CD14-positive monocyte (primary cell): ENCODE measurements around the gene PHAF1. TPM values are rescaled to one million over a fixed set of nuclear protein-coding genes. Genes with fewer than 3 reads are reported as not detected.

Source experiments
- DNase-seq, 3 donors: peaks; one replicate each; pipeline ENCODE4 v3.0.0-alpha.2; 2011 to 2022
- H2AFZ ChIP-seq: 2 replicates; pipeline ENCODE4 v1.6.0; 2012; ENCODE audit warnings: mild to moderate bottlenecking, low read depth, low read length, inconsistent platforms; ENCODE audit not compliant: insufficient read depth, poor library complexity, severe bottlenecking
- H3K27ac ChIP-seq, 2 donors: 1 replicate in 1 of 2; 2 replicates in 1 of 2; pipeline ENCODE4 v1.5.1; 2012 to 2013; ENCODE audit warnings: low read length in 2 of 2, control low read depth in 1 of 2, inconsistent platforms in 1 of 2, low read depth in 1 of 2, mild to moderate bottlenecking in 1 of 2
- H3K27me3 ChIP-seq, 2 donors: one replicate each; pipeline versions ENCODE4 v1.6.0 to v1.6.1; 2011 to 2013; ENCODE audit warnings: low read length in 2 of 2; ENCODE audit not compliant: control insufficient read depth in 2 of 2, insufficient read depth in 2 of 2
- H3K36me3 ChIP-seq, 2 donors: replicated peaks in 1 of 2; 1 replicate in 1 of 2; 2 replicates in 1 of 2; pipeline versions ENCODE4 v1.5.1 to v1.6.1; 2012 to 2013; ENCODE audit warnings: low read length in 2 of 2, control low read depth in 1 of 2, inconsistent platforms in 1 of 2, mild to moderate bottlenecking in 1 of 2; ENCODE audit not compliant: insufficient read depth in 2 of 2, control insufficient read depth in 1 of 2
- H3K4me1 ChIP-seq, 2 donors: 1 replicate in 1 of 2; 2 replicates in 1 of 2; pipeline versions ENCODE4 v1.5.1 to v1.6.1; 2012 to 2013; ENCODE audit warnings: low read length in 2 of 2, control low read depth in 1 of 2, inconsistent platforms in 1 of 2, mild to moderate bottlenecking in 1 of 2, moderate library complexity in 1 of 2; ENCODE audit not compliant: insufficient read depth in 2 of 2, control insufficient read depth in 1 of 2
- H3K4me2 ChIP-seq: replicated peaks from 2 replicates; pipeline ENCODE3; 2012; ENCODE audit warnings: low read length, moderate library complexity, mild to moderate bottlenecking; ENCODE audit not compliant: poor library complexity, severe bottlenecking; ENCODE audit errors: extremely low read depth
- H3K4me3 ChIP-seq, 3 experiments: fragments of 200-600 bp in 1 of 3; sonication (generic) in 1 of 3; replicated peaks in 1 of 3; 1 replicate in 2 of 3; 2 replicates in 1 of 3; pipeline ENCODE4 v1.5.1; 2011 to 2013; ENCODE audit warnings: low read length in 3 of 3, mild to moderate bottlenecking in 3 of 3, control low read depth in 2 of 3, low read depth in 2 of 3, inconsistent platforms in 1 of 3, moderate library complexity in 1 of 3
- H3K79me2 ChIP-seq: 2 replicates; pipeline ENCODE4 v1.6.0; 2012; ENCODE audit warnings: mild to moderate bottlenecking, control low read depth, inconsistent platforms, low read length, moderate library complexity; ENCODE audit not compliant: insufficient read depth
- H3K9ac ChIP-seq: 2 replicates; pipeline ENCODE4 v1.6.0; 2017; ENCODE audit warnings: low read length, mild to moderate bottlenecking; ENCODE audit not compliant: insufficient read depth, poor library complexity, severe bottlenecking
- H3K9me3 ChIP-seq, 2 donors: replicated peaks in 1 of 2; 1 replicate in 1 of 2; 2 replicates in 1 of 2; pipeline versions ENCODE4 v1.5.1 to v1.6.1; 2012 to 2013; ENCODE audit warnings: low read length in 2 of 2, control low read depth in 1 of 2; ENCODE audit not compliant: control insufficient read depth in 1 of 2, insufficient read depth in 1 of 2
- H4K20me1 ChIP-seq: 2 replicates; pipeline ENCODE4 v1.6.0; 2012; ENCODE audit warnings: mild to moderate bottlenecking, low read length, control low read depth, moderate library complexity; ENCODE audit not compliant: insufficient read depth
- H3K27ac Mint-ChIP-seq, 7 donors: one replicate each; pipeline ENCODE4 v1.8.0; 2020; ENCODE audit warnings: mild to moderate bottlenecking in 7 of 7, mixed read lengths in 7 of 7, moderate library complexity in 6 of 7, inconsistent platforms in 2 of 7
- H3K27me3 Mint-ChIP-seq, 3 donors: one replicate each; pipeline ENCODE4 v1.8.0; 2021 to 2022; ENCODE audit warnings: low read depth in 3 of 3, mild to moderate bottlenecking in 3 of 3, mixed read lengths in 3 of 3, moderate library complexity in 3 of 3, inconsistent platforms in 1 of 3
- H3K36me3 Mint-ChIP-seq, 2 donors: one replicate each; pipeline ENCODE4 v1.8.0; 2020; ENCODE audit warnings: mixed read lengths in 2 of 2, inconsistent platforms in 1 of 2, mild to moderate bottlenecking in 1 of 2
- H3K4me1 Mint-ChIP-seq: one replicate; pipeline ENCODE4 v1.8.0; 2020; ENCODE audit warnings: mild to moderate bottlenecking, mixed read lengths
- H3K4me3 Mint-ChIP-seq, 2 donors: one replicate each; pipeline ENCODE4 v1.8.0; 2020; ENCODE audit warnings: mild to moderate bottlenecking in 2 of 2, mixed read lengths in 2 of 2, moderate library complexity in 1 of 2
- H3K9me3 Mint-ChIP-seq, 7 donors: one replicate each; pipeline ENCODE4 v1.8.0; 2020 to 2022; ENCODE audit warnings: mixed read lengths in 7 of 7, mild to moderate bottlenecking in 6 of 7, moderate library complexity in 6 of 7, inconsistent platforms in 2 of 7
- WGBS: methylation state at CpG from one replicate; pipeline ENCODE4 v1.1.5; 2013; ENCODE audit warnings: missing lambda C conversion rate; ENCODE audit not compliant: insufficient coverage; 5-methylcytosine and 5-hydroxymethylcytosine counted together
- intact Hi-C, 2 donors: fragments of 100-400 bp; cut with micrococcal nuclease; formaldehyde crosslinking; loops; one replicate each; pipeline versions ENCODE4 v1.15.0 to v1.15.1; 2023
- polyA plus RNA-seq, 3 donors: library from polyadenylated mRNA; depleted of rRNA in 1 of 3; unstranded in 2 of 3; stranded (reverse) in 1 of 3; fragments of 300-500 nt in 2 of 3; fragments of >200 nt in 1 of 3; fragmentation: Illumina TruSeq in 2 of 3; gene quantifications; 1 replicate in 2 of 3; 2 replicates in 1 of 3; pipeline ENCODE4 v1.2.3, GENCODE V29; 2012 to 2021
- TF ChIP-seq, protein P1 (sequence below): fragments of 200-600 bp; IDR thresholded peaks from one replicate; pipeline ENCODE4 v1.8.0; 2022; ENCODE audit warnings: antibody characterized with exemption, mild to moderate bottlenecking

Gene PHAF1
- polyA plus RNA-seq, 3 donors = 18.8 to 68.2 (median 26.5) TPM

DNA sequence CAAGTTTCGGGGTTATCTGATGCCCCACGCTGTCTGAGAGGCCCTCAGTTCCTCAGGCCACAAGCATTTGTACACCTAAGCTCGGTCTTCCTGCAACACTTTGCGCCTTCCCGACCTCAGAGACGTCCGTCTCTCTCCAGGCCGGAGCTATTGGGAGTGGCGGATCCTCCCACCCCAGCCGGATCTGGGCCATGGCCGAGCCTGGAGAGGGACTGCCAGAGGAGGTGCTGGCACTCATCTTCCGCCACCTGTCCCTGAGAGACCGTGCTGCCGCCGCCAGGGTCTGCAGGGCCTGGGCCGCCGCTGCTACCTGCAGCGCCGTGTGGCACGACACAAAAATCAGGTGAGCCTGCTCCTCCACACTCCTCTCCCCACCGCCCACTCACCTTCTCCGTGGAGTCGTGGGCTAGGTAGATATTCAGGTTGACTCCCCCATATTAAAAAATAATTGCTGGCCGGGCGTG, 51.9 kb downstream of the PHAF1 start:
- Histone ChIP-seq H3K4me3 (peak overlapping the region in 1 of 3 experiments; percentile 99), H4K20me1 (peaks cover 78% of the 10 kb centered on the region), H3K27ac (no peak overlapping the region), H3K9me3 (peaks cover 0 to 35% of the 10 kb centered on the region in 2 donors), H2AFZ (no peak overlapping the region), H3K4me2 (peak overlapping the region; percentile 99), H3K9ac (no peak overlapping the region), H3K36me3 (no peaks in the 10 kb centered on the region), H3K27me3 (peaks cover 42 to 49% of the 10 kb centered on the region in 2 donors), H3K79me2 (no peaks in the 10 kb centered on the region), H3K4me1 (peaks cover 70 to 78% of the 10 kb centered on the region in 2 donors)
- TF ChIP-seq, protein P1, sequence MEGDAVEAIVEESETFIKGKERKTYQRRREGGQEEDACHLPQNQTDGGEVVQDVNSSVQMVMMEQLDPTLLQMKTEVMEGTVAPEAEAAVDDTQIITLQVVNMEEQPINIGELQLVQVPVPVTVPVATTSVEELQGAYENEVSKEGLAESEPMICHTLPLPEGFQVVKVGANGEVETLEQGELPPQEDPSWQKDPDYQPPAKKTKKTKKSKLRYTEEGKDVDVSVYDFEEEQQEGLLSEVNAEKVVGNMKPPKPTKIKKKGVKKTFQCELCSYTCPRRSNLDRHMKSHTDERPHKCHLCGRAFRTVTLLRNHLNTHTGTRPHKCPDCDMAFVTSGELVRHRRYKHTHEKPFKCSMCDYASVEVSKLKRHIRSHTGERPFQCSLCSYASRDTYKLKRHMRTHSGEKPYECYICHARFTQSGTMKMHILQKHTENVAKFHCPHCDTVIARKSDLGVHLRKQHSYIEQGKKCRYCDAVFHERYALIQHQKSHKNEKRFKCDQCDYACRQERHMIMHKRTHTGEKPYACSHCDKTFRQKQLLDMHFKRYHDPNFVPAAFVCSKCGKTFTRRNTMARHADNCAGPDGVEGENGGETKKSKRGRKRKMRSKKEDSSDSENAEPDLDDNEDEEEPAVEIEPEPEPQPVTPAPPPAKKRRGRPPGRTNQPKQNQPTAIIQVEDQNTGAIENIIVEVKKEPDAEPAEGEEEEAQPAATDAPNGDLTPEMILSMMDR = no peak
- intact Hi-C loops = loop anchor here in 1 of 2 donors (2.0 kb wide), 1 partner anchor 31 kb away; the partner anchor contains the start of gene E2F4
- peaks cover 0 to 28% (median 14%) of the 10 kb centered on the region in 7 donors for H3K9me3 Mint-ChIP-seq
- peaks cover 7 to 13% of the 10 kb centered on the region in 2 donors for H3K36me3 Mint-ChIP-seq
- 62% methylated on average over 25 of the region's 25 CpGs for WGBS
- H3K4me1 Mint-ChIP-seq = peaks cover 59% of the 10 kb centered on the region
- DNase-seq = no peak
- H3K4me3 Mint-ChIP-seq = peak overlapping the region in 1 of 2 donors; percentile 92
- H3K27me3 Mint-ChIP-seq = peaks cover 47 to 65% (median 61%) of the 10 kb centered on the region in 3 donors
- peak overlapping the region in 1 of 7 donors; percentile 30 for H3K27ac Mint-ChIP-seq

DNA sequence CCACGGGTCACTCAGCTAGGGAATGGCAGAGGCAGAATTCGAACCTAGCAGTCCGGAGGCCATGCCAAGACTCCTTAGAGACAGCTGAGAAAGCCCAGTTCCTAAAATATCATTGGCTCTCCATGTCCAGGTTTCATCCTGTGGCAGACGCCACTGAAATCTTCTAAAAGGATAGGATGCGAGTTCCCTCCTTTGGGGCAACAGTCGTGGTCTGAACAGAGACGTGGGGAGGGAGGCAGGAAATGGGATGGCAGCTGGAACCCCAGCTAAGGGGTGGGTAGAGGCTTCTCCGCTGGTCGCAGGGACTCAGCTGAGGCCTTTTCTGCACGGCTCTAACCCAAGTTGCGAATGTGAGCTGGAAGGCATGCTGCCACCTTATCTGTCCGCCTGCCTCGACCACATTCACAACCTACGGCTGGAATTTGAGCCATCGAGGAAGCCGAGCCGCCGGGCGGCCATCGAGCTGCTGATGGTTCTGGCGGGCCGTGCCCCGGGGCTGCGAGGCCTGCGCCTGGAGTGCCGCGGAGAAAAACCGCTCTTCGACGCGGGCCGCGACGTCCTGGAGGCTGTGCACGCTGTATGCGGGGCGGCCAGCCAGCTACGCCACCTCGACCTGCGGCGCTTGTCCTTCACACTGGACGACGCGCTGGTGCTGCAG, 52.9 kb downstream of the PHAF1 start:
- H3K9ac ChIP-seq = no peak overlapping the region
- peaks cover 0 to 37% of the 10 kb centered on the region in 2 donors for H3K9me3 ChIP-seq
- TF ChIP-seq, protein P1 = no peak
- no peaks in the 10 kb centered on the region for H3K36me3 ChIP-seq
- H3K27ac ChIP-seq = no peak overlapping the region
- Mint-ChIP-seq H3K27ac (no peak overlapping the region), H3K27me3 (peaks cover 56 to 74% (median 69%) of the 10 kb centered on the region in 3 donors), H3K4me3 (peak overlapping the region; percentile 41 to 92), H3K36me3 (peaks cover 8 to 13% of the 10 kb centered on the region in 2 donors), H3K4me1 (peaks cover 54% of the 10 kb centered on the region), H3K9me3 (peaks cover 0 to 31% (median 16%) of the 10 kb centered on the region in 7 donors)
- 4% methylated on average over 39 of the region's 44 CpGs for WGBS
- H3K27me3 ChIP-seq = peaks cover 47 to 59% of the 10 kb centered on the region in 2 donors
- H2AFZ ChIP-seq = no peak overlapping the region
- peaks cover 70 to 78% of the 10 kb centered on the region in 2 donors for H3K4me1 ChIP-seq
- DNase-seq = peak in 2 of 3 donors; percentile 33 to 62
- peaks cover 70% of the 10 kb centered on the region for H4K20me1 ChIP-seq
- H3K79me2 ChIP-seq = no peaks in the 10 kb centered on the region
- H3K4me3 ChIP-seq = peak overlapping the region in 1 of 3 experiments; percentile 61
- intact Hi-C loops = no loop called here
- H3K4me2 ChIP-seq = peak overlapping the region; percentile 67
